Testis (tissue), 3 donors: ENCODE measurements around the gene RHOV. TPM values are rescaled to one million over a fixed set of nuclear protein-coding genes. Genes with fewer than 3 reads are reported as not detected.
"Not testable (repeated sequence)": the region's sequence is repeated elsewhere in the genome, so short reads cannot be mapped to it uniquely, and the experiment has no call there.

Experiments used
- DNase-seq: peaks from one replicate; pipeline ENCODE4 v3.0.0-alpha.2; 2019
- H3K27ac ChIP-seq, 2 donors: fragments of 200-600 bp; sonication (generic); one replicate each; pipeline ENCODE4 v1.5.1; 2019
- H3K27me3 ChIP-seq: fragments of 200-600 bp; sonication (generic); one replicate; pipeline ENCODE4 v1.5.1; 2019
- H3K36me3 ChIP-seq: fragments of 200-600 bp; sonication (generic); one replicate; pipeline ENCODE4 v1.5.1; 2017; ENCODE audit warnings: low read depth; ENCODE audit errors: missing control alignments
- H3K4me1 ChIP-seq: fragments of 200-600 bp; sonication (generic); one replicate; pipeline ENCODE4 v1.5.1; 2019
- H3K4me3 ChIP-seq, 2 donors: fragments of 200-600 bp; sonication (generic); one replicate each; pipeline ENCODE4 v1.5.1; 2017 to 2019
- H3K9me3 ChIP-seq: fragments of 200-600 bp; sonication (generic); one replicate; pipeline ENCODE4 v1.5.1; 2017
- CTCF ChIP-seq, 3 experiments: fragments of 450-650 bp in 2 of 3; fragments of 200-600 bp in 1 of 3; sonication (generic) in 1 of 3; IDR thresholded peaks; one replicate each; pipeline ENCODE4 v1.5.1; 2016 to 2019; ENCODE audit warnings: antibody characterized with exemption in 3 of 3, mild to moderate bottlenecking in 2 of 3, moderate library complexity in 1 of 3
- POLR2A ChIP-seq: fragments of 450-650 bp; IDR thresholded peaks from one replicate; pipeline ENCODE4 v1.6.1; 2017; ENCODE audit warnings: antibody characterized with exemption, mild to moderate bottlenecking, moderate library complexity
- WGBS, 2 donors: methylation state at CpG; one replicate each; pipeline ENCODE4 v1.1.5; 2018; 5-methylcytosine and 5-hydroxymethylcytosine counted together
- intact Hi-C: fragments of 100-400 bp; cut with DNase I; formaldehyde crosslinking; loops from one replicate; pipeline ENCODE4 v1.15.1; 2023; ENCODE audit warnings: low total_unique reads
- polyA plus RNA-seq: library from polyadenylated mRNA; stranded (reverse); fragments of 350-450 nt; fragmentation: Illumina TruSeq; extraction: RNeasy Lipid Tissue Mini Kit (QIAGEN cat#74804); gene quantifications from one replicate; pipeline ENCODE4 v1.2.3, GENCODE V29; 2014; ENCODE audit warnings: low read depth, low replicate concordance; ENCODE audit not compliant: insufficient read depth
- total RNA-seq, 2 donors: library from RNA; depleted of rRNA; stranded (reverse); fragments of >200 nt; gene quantifications; one replicate each; pipeline ENCODE4 v1.2.3, GENCODE V29; 2016

RHOV gene
- total and polyA plus RNA-seq, 3 donors from 2014 or later = 0.24 to 0.91 (median 0.50) TPM

- WGBS, 2 donors = 94 to 100% methylated on average over 1 of the region's 1 CpG
- H3K27ac ChIP-seq = no peak overlapping the region
- no peaks in the 10 kb centered on the region for H3K27me3 ChIP-seq
- no peaks in the 10 kb centered on the region for H3K4me1 ChIP-seq
- TF ChIP-seq POLR2A = no peak
- TF ChIP-seq CTCF (IDR thresholded peaks at IDR 0.05) = no peak
- intact Hi-C loops = no loop called here
- no peak for DNase-seq
- H3K36me3 ChIP-seq = no peaks in the 10 kb centered on the region
- no peaks in the 10 kb centered on the region for H3K9me3 ChIP-seq
- no peak overlapping the region for H3K4me3 ChIP-seq
Observed at GRCh38 chr15:40870716-40871115, 3.3 kb downstream of the RHOV start.

GRCh38 chr15:40869686-40870085, 4.3 kb downstream of the RHOV start:
- no peaks in the 10 kb centered on the region for H3K4me1 ChIP-seq
- intact Hi-C loops = no loop called here
- TF ChIP-seq POLR2A (no peak), CTCF (IDR thresholded peaks at IDR 0.05) (no peak)
- 74 to 75% methylated on average over 5 of the region's 5 CpGs for WGBS, 2 donors
- DNase-seq = no peak
- H3K9me3 ChIP-seq = no peaks in the 10 kb centered on the region
- H3K4me3 ChIP-seq = no peak overlapping the region
- H3K27me3 ChIP-seq = no peaks in the 10 kb centered on the region
- no peak overlapping the region for H3K27ac ChIP-seq
- H3K36me3 ChIP-seq = no peaks in the 10 kb centered on the region

GRCh38 chr15:40867199-40867598, 6.8 kb downstream of the RHOV start:
- Histone ChIP-seq H3K36me3 (no peaks in the 10 kb centered on the region), H3K27me3 (no peaks in the 10 kb centered on the region), H3K9me3 (no peaks in the 10 kb centered on the region), H3K4me3 (no peak overlapping the region), H3K4me1 (no peaks in the 10 kb centered on the region), H3K27ac (no peak overlapping the region)
- intact Hi-C loops = no loop called here
- WGBS, 2 donors = 93 to 95% methylated on average over 4 of the region's 4 CpGs
- TF ChIP-seq CTCF (IDR thresholded peaks at IDR 0.05) (no peak), POLR2A (no peak)
- no peak for DNase-seq

GRCh38 chr15:40863660-40864270, 10.3 kb downstream of the RHOV start:
- TF ChIP-seq CTCF (IDR thresholded peaks at IDR 0.05) (no peak), POLR2A (no peak)
- intact Hi-C loops = no loop called here
- Histone ChIP-seq H3K27me3 (no peaks in the 10 kb centered on the region), H3K36me3 (no peaks in the 10 kb centered on the region), H3K9me3 (no peaks in the 10 kb centered on the region), H3K27ac (no peak overlapping the region), H3K4me3 (no peak overlapping the region), H3K4me1 (no peaks in the 10 kb centered on the region)
- WGBS, 2 donors = 64 to 77% methylated on average over 4 of the region's 4 CpGs
- DNase-seq = no peak

- DNase-seq, H3K27me3 ChIP-seq, H3K4me3 ChIP-seq, H3K4me1 ChIP-seq, H3K9me3 ChIP-seq, H3K27ac ChIP-seq, H3K36me3 ChIP-seq, intact Hi-C loops: not testable (repeated sequence)
- WGBS, 2 donors = 72 to 78% methylated on average over 4 of the region's 4 CpGs
Observed at GRCh38 chr15:40861147-40861546, 12.9 kb downstream of the RHOV start.
